Stimulated activated naive B cell treated with anti-CD40 and anti-IgM and Interleukin-4, amounts not matched to agents 10 μg/mL and 1 μg/mL and 100 μg/mL, for 72 hours (primary cell): ENCODE data around the gene WDPCP.
"Not testable (repeated sequence)": the region's sequence is repeated elsewhere in the genome, so short reads cannot be mapped to it uniquely, and the experiment has no call there.

Source experiments
- ATAC-seq, 2 donors: fragments of 150-1000 bp; cut with Tn5 transposase; replicated peaks; 2 replicates each; pipeline ENCODE4 v1.10.0; 2021; ENCODE audit warnings: moderate library complexity in 1 of 2
- DNase-seq: peaks from one replicate; pipeline ENCODE4 v3.0.0; 2021
- H3K27ac Mint-ChIP-seq: one replicate; pipeline ENCODE4 v1.8.0; 2022; ENCODE audit warnings: mild to moderate bottlenecking, mixed read lengths
- H3K27me3 Mint-ChIP-seq, 2 donors: one replicate each; pipeline ENCODE4 v1.8.0; 2022; ENCODE audit warnings: mixed read lengths in 2 of 2
- H3K36me3 Mint-ChIP-seq, 2 donors: one replicate each; pipeline ENCODE4 v1.8.0; 2022; ENCODE audit warnings: mixed read lengths in 2 of 2, mild to moderate bottlenecking in 1 of 2
- H3K4me1 Mint-ChIP-seq, 2 donors: one replicate each; pipeline ENCODE4 v1.8.0; 2022; ENCODE audit warnings: mixed read lengths in 2 of 2, mild to moderate bottlenecking in 1 of 2
- H3K4me3 Mint-ChIP-seq, 2 donors: one replicate each; pipeline ENCODE4 v1.8.0; 2022; ENCODE audit warnings: mild to moderate bottlenecking in 2 of 2, mixed read lengths in 2 of 2, moderate library complexity in 1 of 2
- H3K9me3 Mint-ChIP-seq, 2 donors: one replicate each; pipeline ENCODE4 v1.8.0; 2022; ENCODE audit warnings: mixed read lengths in 2 of 2, mild to moderate bottlenecking in 1 of 2

The WDPCP gene

GRCh38 chr2:63434024-63435001, 154.0 kb downstream of the WDPCP start:
- DNase-seq (no peak), ATAC-seq (no peak)
- Mint-ChIP-seq H3K27me3 (no peaks in the 10 kb centered on the region), H3K27ac (no peak overlapping the region), H3K4me3 (no peak overlapping the region), H3K36me3 (peaks cover 3 to 19% of the 10 kb centered on the region in 2 donors), H3K4me1 (peaks cover 0 to 3% of the 10 kb centered on the region in 2 donors), H3K9me3 (peaks cover 2 to 4% of the 10 kb centered on the region in 2 donors)

GRCh38 chr2:63432373-63432772, 155.9 kb downstream of the WDPCP start:
- Mint-ChIP-seq H3K36me3 (peaks cover 20 to 39% of the 10 kb centered on the region in 2 donors), H3K27ac (no peak overlapping the region), H3K4me1 (peaks cover 0 to 3% of the 10 kb centered on the region in 2 donors), H3K4me3 (no peak overlapping the region), H3K27me3 (no peaks in the 10 kb centered on the region), H3K9me3 (peaks cover 12 to 18% of the 10 kb centered on the region in 2 donors)
- ATAC-seq, result no peak
- DNase-seq, result no peak

- Mint-ChIP-seq H3K9me3 (peaks cover 15 to 18% of the 10 kb centered on the region in 2 donors), H3K4me3 (no peak overlapping the region), H3K27me3 (no peaks in the 10 kb centered on the region), H3K27ac (no peak overlapping the region), H3K4me1 (no peaks in the 10 kb centered on the region), H3K36me3 (peaks cover 24 to 50% of the 10 kb centered on the region in 2 donors)
- DNase-seq (no peak), ATAC-seq (no peak)
These were observed 162.7 kb downstream of the WDPCP start for GRCh38 chr2:63425606-63426005.

GRCh38 chr2:63425079-63425416, 163.2 kb downstream of the WDPCP start:
- H3K9me3 Mint-ChIP-seq, result peaks cover 13 to 17% of the 10 kb centered on the region in 2 donors
- ATAC-seq (no peak), DNase-seq (no peak)
- H3K36me3 Mint-ChIP-seq, result peaks cover 21 to 49% of the 10 kb centered on the region in 2 donors
- H3K27me3 Mint-ChIP-seq, result no peaks in the 10 kb centered on the region
- H3K4me1 Mint-ChIP-seq, result no peaks in the 10 kb centered on the region
- H3K4me3 Mint-ChIP-seq, result no peak overlapping the region
- no peak overlapping the region for H3K27ac Mint-ChIP-seq

GRCh38 chr2:63424329-63425078, 163.8 kb downstream of the WDPCP start:
- no peak overlapping the region for H3K27ac Mint-ChIP-seq
- ATAC-seq, result peak; percentile 59 to 67
- peaks cover 21 to 44% of the 10 kb centered on the region in 2 donors for H3K36me3 Mint-ChIP-seq
- H3K4me1 Mint-ChIP-seq, result no peaks in the 10 kb centered on the region
- H3K27me3 Mint-ChIP-seq, result no peaks in the 10 kb centered on the region
- peaks cover 13 to 15% of the 10 kb centered on the region in 2 donors for H3K9me3 Mint-ChIP-seq
- H3K4me3 Mint-ChIP-seq, result no peak overlapping the region
- no peak for DNase-seq

GRCh38 chr2:63422556-63422955, 165.7 kb downstream of the WDPCP start:
- H3K4me1 Mint-ChIP-seq, result no peaks in the 10 kb centered on the region
- no peaks in the 10 kb centered on the region for H3K27me3 Mint-ChIP-seq
- peaks cover 10 to 24% of the 10 kb centered on the region in 2 donors for H3K36me3 Mint-ChIP-seq
- H3K4me3 Mint-ChIP-seq, result no peak overlapping the region
- H3K27ac Mint-ChIP-seq, result no peak overlapping the region
- peaks cover 1 to 2% of the 10 kb centered on the region in 2 donors for H3K9me3 Mint-ChIP-seq
- DNase-seq, result no peak
- ATAC-seq, result no peak

- Mint-ChIP-seq H3K4me1 (no peaks in the 10 kb centered on the region), H3K9me3 (no peaks in the 10 kb centered on the region), H3K27me3 (no peaks in the 10 kb centered on the region), H3K27ac (no peak overlapping the region), H3K36me3 (peaks cover 4 to 11% of the 10 kb centered on the region in 2 donors), H3K4me3 (no peak overlapping the region)
- ATAC-seq, result no peak
- no peak for DNase-seq
These were observed 179.7 kb downstream of the WDPCP start for GRCh38 chr2:63408530-63408929.

- Mint-ChIP-seq H3K4me3 (no peak overlapping the region), H3K27me3 (no peaks in the 10 kb centered on the region), H3K36me3 (peaks cover 16 to 24% of the 10 kb centered on the region in 2 donors), H3K27ac (no peak overlapping the region), H3K9me3 (peaks cover 3 to 7% of the 10 kb centered on the region in 2 donors), H3K4me1 (no peaks in the 10 kb centered on the region)
- DNase-seq (no peak), ATAC-seq (no peak)
These were observed 181.6 kb downstream of the WDPCP start for GRCh38 chr2:63406641-63407040.

- Mint-ChIP-seq H3K4me1 (no peaks in the 10 kb centered on the region), H3K36me3 (peaks cover 23 to 36% of the 10 kb centered on the region in 2 donors), H3K9me3 (peaks cover 3 to 7% of the 10 kb centered on the region in 2 donors), H3K27me3 (no peaks in the 10 kb centered on the region), H3K4me3 (no peak overlapping the region), H3K27ac (no peak overlapping the region)
- no peak for ATAC-seq
- no peak for DNase-seq
These were observed 184.5 kb downstream of the WDPCP start for GRCh38 chr2:63403820-63404219.

- not testable (repeated sequence) for H3K9me3 Mint-ChIP-seq, ATAC-seq, DNase-seq, H3K4me1 Mint-ChIP-seq, H3K27me3 Mint-ChIP-seq, H3K27ac Mint-ChIP-seq, H3K4me3 Mint-ChIP-seq
- peaks cover 21 to 32% of the 10 kb centered on the region in 2 donors for H3K36me3 Mint-ChIP-seq
These were observed 185.4 kb downstream of the WDPCP start for GRCh38 chr2:63402889-63403288.

- Mint-ChIP-seq H3K36me3 (peaks cover 28 to 41% of the 10 kb centered on the region in 2 donors), H3K27me3 (no peaks in the 10 kb centered on the region), H3K27ac (no peak overlapping the region), H3K9me3 (peaks cover 3 to 12% of the 10 kb centered on the region in 2 donors), H3K4me3 (no peak overlapping the region), H3K4me1 (no peaks in the 10 kb centered on the region)
- no peak for ATAC-seq
- no peak for DNase-seq
These were observed 189.1 kb downstream of the WDPCP start for GRCh38 chr2:63399156-63399555.

GRCh38 chr2:63379451-63379850, 208.8 kb downstream of the WDPCP start:
- ATAC-seq (no peak), DNase-seq (no peak)
- Mint-ChIP-seq H3K27me3 (no peaks in the 10 kb centered on the region), H3K4me3 (no peak overlapping the region), H3K9me3 (no peaks in the 10 kb centered on the region), H3K27ac (no peak overlapping the region), H3K4me1 (no peaks in the 10 kb centered on the region), H3K36me3 (peaks cover 12 to 19% of the 10 kb centered on the region in 2 donors)

- no peaks in the 10 kb centered on the region for H3K4me1 Mint-ChIP-seq
- no peak for DNase-seq
- no peaks in the 10 kb centered on the region for H3K27me3 Mint-ChIP-seq
- no peak for ATAC-seq
- H3K9me3 Mint-ChIP-seq, result no peaks in the 10 kb centered on the region
- H3K4me3 Mint-ChIP-seq, result no peak overlapping the region
- no peak overlapping the region for H3K27ac Mint-ChIP-seq
- H3K36me3 Mint-ChIP-seq, result peaks cover 16 to 19% of the 10 kb centered on the region in 2 donors
These were observed 209.7 kb downstream of the WDPCP start for GRCh38 chr2:63378589-63378988.

GRCh38 chr2:63374341-63374740, 213.9 kb downstream of the WDPCP start:
- ATAC-seq, result no peak
- Mint-ChIP-seq H3K27me3 (no peaks in the 10 kb centered on the region), H3K4me1 (no peaks in the 10 kb centered on the region), H3K27ac (no peak overlapping the region), H3K9me3 (peaks cover 6 to 8% of the 10 kb centered on the region in 2 donors), H3K36me3 (peaks cover 24 to 33% of the 10 kb centered on the region in 2 donors), H3K4me3 (no peak overlapping the region)
- DNase-seq, result no peak
